ENCODE measurements around the gene MKI67. TPM values are rescaled to one million over a fixed set of nuclear protein-coding genes. Genes with fewer than 3 reads are reported as not detected.

MKI67 gene
- total and polyA plus RNA-seq, 2 donors (not counting 1 experiment from before 2014, with no cell fraction given): 0.36 to 0.47 TPM

- H3K27me3 Mint-ChIP-seq: no peaks in the 10 kb centered on the region
These were observed 54.2 kb downstream of the MKI67 start for GRCh38 chr10:128072046-128072445.

GRCh38 chr10:128071417-128071782 lies 54.8 kb downstream of the MKI67 start:
- intact Hi-C loops (cut with micrococcal nuclease): no loop called here
- Histone ChIP-seq H3K36me3 (replicated peaks in 1 of 2; ENCODE audit: control extremely low read depth in 1 of 2, control insufficient read depth in 1 of 2, extremely low read depth in 1 of 2, insufficient read depth in 2 of 2, low read length in 1 of 2) (peaks cover 29 to 73% of the 10 kb centered on the region in 2 experiments), H3K9me3 (ENCODE audit: control extremely low read depth in 1 of 3, control insufficient read depth in 2 of 3, insufficient read depth in 1 of 3, low read length in 2 of 3) (no peaks in the 10 kb centered on the region), H4K20me1 (ENCODE audit: control insufficient read depth, insufficient read depth, low read length, poor library complexity, severe bottlenecking) (no peaks in the 10 kb centered on the region), H2AFZ (ENCODE audit: insufficient read depth, low read depth, low read length, poor library complexity, severe bottlenecking) (no peak overlapping the region), H3K79me2 (ENCODE audit: control insufficient read depth, insufficient read depth, low read length) (no peaks in the 10 kb centered on the region), H3K27ac (ENCODE audit: low read length in 2 of 2) (no peak overlapping the region), H3K9ac (ENCODE audit: low read length) (no peak overlapping the region), H3K27me3 (replicated peaks in 1 of 4; ENCODE audit: control extremely low read depth in 1 of 4, control insufficient read depth in 3 of 4, insufficient read depth in 4 of 4, low read length in 3 of 4) (no peaks in the 10 kb centered on the region), H3K4me1 (ENCODE audit: control insufficient read depth in 2 of 2, insufficient read depth in 2 of 2, low read length in 2 of 2) (peaks cover under 1 to 14% of the 10 kb centered on the region in 2 donors), H3K4me2 (replicated peaks; ENCODE audit: low read depth, low read length, poor library complexity, severe bottlenecking) (no peak overlapping the region), H3K4me3 (ENCODE audit: control extremely low read depth in 1 of 5, extremely low read depth in 1 of 5, insufficient read depth in 1 of 5, low read depth in 2 of 5, low read length in 4 of 5) (no peak overlapping the region)
- no peak overlapping the region for H3K27ac Mint-ChIP-seq
- H3K4me3 Mint-ChIP-seq: no peak overlapping the region
- POLR2A ChIA-PET: no interaction called here
- no peaks in the 10 kb centered on the region for H3K9me3 Mint-ChIP-seq (ENCODE audit: insufficient read depth)
- 92% methylated on average over 9 of the region's 9 CpGs for WGBS (ENCODE audit: insufficient coverage)
- peaks cover 16% of the 10 kb centered on the region for H3K4me1 Mint-ChIP-seq
- ATAC-seq (ENCODE audit: low read depth) (no peak), DNase-seq (no peak)
- H3K27me3 Mint-ChIP-seq: no peaks in the 10 kb centered on the region
- CTCF ChIA-PET: interaction anchor here (0.5 to 20.7 kb wide), 6 partner anchors 7 to 165 kb away, joined by 3 to 524 read pairs (median 4); no protein-coding TSS in a partner anchor
- no peak for TF ChIP-seq CTCF (IDR thresholded peaks at IDR 0.05)
- no peak for TF ChIP-seq EZH2 (IDR thresholded peaks at IDR 0.05; ENCODE audit: borderline replicate concordance, insufficient read depth, low read depth, low read length, poor library complexity, severe bottlenecking)

More at GRCh38 chr10:128072046-128072445, 54.2 kb downstream of the MKI67 start:
- H3K79me2 ChIP-seq (ENCODE audit: control insufficient read depth, insufficient read depth, low read length): no peaks in the 10 kb centered on the region
- H3K4me3 ChIP-seq (ENCODE audit: control extremely low read depth in 1 of 5, extremely low read depth in 1 of 5, insufficient read depth in 1 of 5, low read depth in 2 of 5, low read length in 4 of 5): no peak overlapping the region
- H4K20me1 ChIP-seq (ENCODE audit: control insufficient read depth, insufficient read depth, low read length, poor library complexity, severe bottlenecking): no peaks in the 10 kb centered on the region
- H3K27me3 ChIP-seq (replicated peaks in 1 of 4; ENCODE audit: control extremely low read depth in 1 of 4, control insufficient read depth in 3 of 4, insufficient read depth in 4 of 4, low read length in 3 of 4): no peaks in the 10 kb centered on the region
- peaks cover 11% of the 10 kb centered on the region for H3K4me1 Mint-ChIP-seq
- H3K9me3 Mint-ChIP-seq (ENCODE audit: insufficient read depth): no peaks in the 10 kb centered on the region
- H3K27ac ChIP-seq (ENCODE audit: low read length in 2 of 2): no peak overlapping the region
- no peak overlapping the region for H3K4me3 Mint-ChIP-seq
- TF ChIP-seq CTCF (IDR thresholded peaks at IDR 0.05) (no peak), EZH2 (IDR thresholded peaks at IDR 0.05; ENCODE audit: borderline replicate concordance, insufficient read depth, low read depth, low read length, poor library complexity, severe bottlenecking) (no peak)
- no peak for DNase-seq
- no peak overlapping the region for H2AFZ ChIP-seq (ENCODE audit: insufficient read depth, low read depth, low read length, poor library complexity, severe bottlenecking)
- no peak overlapping the region for H3K4me2 ChIP-seq (replicated peaks; ENCODE audit: low read depth, low read length, poor library complexity, severe bottlenecking)
- 100% methylated on average over 5 of the region's 6 CpGs for WGBS (ENCODE audit: insufficient coverage)
- H3K27ac Mint-ChIP-seq: no peak overlapping the region
- intact Hi-C loops (cut with micrococcal nuclease): no loop called here
- CTCF ChIA-PET: interaction anchor here (0.7 to 20.7 kb wide), 6 partner anchors 8 to 217 kb away, joined by 3 to 524 read pairs (median 4); no protein-coding TSS in a partner anchor
- H3K9me3 ChIP-seq (ENCODE audit: control extremely low read depth in 1 of 3, control insufficient read depth in 2 of 3, insufficient read depth in 1 of 3, low read length in 2 of 3): no peaks in the 10 kb centered on the region
- H3K9ac ChIP-seq (ENCODE audit: low read length): no peak overlapping the region
- peaks cover 0 to 13% of the 10 kb centered on the region in 2 donors for H3K4me1 ChIP-seq (ENCODE audit: control insufficient read depth in 2 of 2, insufficient read depth in 2 of 2, low read length in 2 of 2)
- POLR2A ChIA-PET: no interaction called here
- ATAC-seq (ENCODE audit: low read depth): no peak
- peaks cover 26 to 71% of the 10 kb centered on the region in 2 experiments for H3K36me3 ChIP-seq (replicated peaks in 1 of 2; ENCODE audit: control extremely low read depth in 1 of 2, control insufficient read depth in 1 of 2, extremely low read depth in 1 of 2, insufficient read depth in 2 of 2, low read length in 1 of 2)

All from B cell (primary cell).